Measurements from ENCODE around the gene RFC2. TPM values are rescaled to one million over a fixed set of nuclear protein-coding genes. Genes with fewer than 3 reads are reported as not detected.
A peak's percentile ranks its signal among the peaks of the same experiment; 100 is the strongest.

RFC2 gene
- polyA plus RNA-seq (2011; rRNA removed) = 19.4 and 22.1 TPM in 2 replicates
- 14.0 and 20.1 TPM in 2 replicates for polyA minus RNA-seq (2011; rRNA and poly(A)+ RNA removed)

- POLR2A ChIA-PET = no interaction called here
Measured at GRCh38 chr7:74254129-74254857, at the start of gene RFC2. TSS of gene RFC2 (minus strand) at chr7:74254399. CDS start at chr7:74254383, 16 bp downstream.

DNA sequence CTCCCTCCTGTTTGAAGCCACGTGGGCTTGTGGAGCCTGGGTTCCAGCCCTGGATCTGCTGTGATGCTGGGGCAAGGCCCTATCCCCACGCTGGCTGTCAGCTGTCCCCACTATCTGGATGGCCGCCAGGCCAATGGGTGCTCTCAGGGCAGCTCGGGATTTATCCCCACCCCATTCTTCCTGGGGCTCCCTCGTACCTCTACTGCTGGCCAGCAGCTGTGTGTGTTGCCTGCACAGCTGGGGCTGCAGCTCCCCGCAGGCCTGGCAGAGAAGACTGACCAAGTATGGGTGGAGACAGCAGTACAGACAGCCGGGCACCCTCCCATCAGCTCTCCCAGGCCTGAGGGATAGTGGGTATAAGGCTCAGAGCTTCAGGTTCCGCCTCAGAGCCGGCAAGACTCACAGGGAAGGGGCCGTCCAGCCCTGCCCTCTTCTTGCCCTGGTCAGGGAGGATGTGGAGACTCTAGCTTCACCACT is 48.6 kb upstream of the RFC2 start:
- Histone ChIP-seq H3K27me3 (ENCODE audit: control insufficient read depth, insufficient read depth, low read length) (no peaks in the 10 kb centered on the region), H3K36me3 (ENCODE audit: control insufficient read depth, insufficient read depth, low read length) (no peaks in the 10 kb centered on the region), H3K4me3 (ENCODE audit: low read depth, low read length) (no peak overlapping the region)
- no peak for DNase-seq (ENCODE audit: low read depth)
- ChIA-PET POLR2A (no interaction called here), CTCF (interaction anchor here (0.9 kb wide), 1 partner anchor 48 kb away, joined by 3 read pairs; the partner anchor contains the start of gene RFC2)
- no peak for TF ChIP-seq CTCF (IDR thresholded peaks at IDR 0.05; ENCODE audit: insufficient read depth, low read depth, low read length)

More at GRCh38 chr7:74254129-74254857, at the start of gene RFC2:
- DNase-seq (ENCODE audit: low read depth) = peak; percentile 75
- peaks cover 9% of the 10 kb centered on the region for H3K36me3 ChIP-seq (ENCODE audit: control insufficient read depth, insufficient read depth, low read length)
- peak within 1 kb of the TSS; percentile 85 for H3K4me3 ChIP-seq (ENCODE audit: low read depth, low read length)
- CTCF ChIA-PET = interaction anchor here (0.7 to 0.9 kb wide), 2 partner anchors 48 kb away, joined by 3 read pairs; no protein-coding TSS in a partner anchor
- no peaks in the 10 kb centered on the region for H3K27me3 ChIP-seq (ENCODE audit: control insufficient read depth, insufficient read depth, low read length)
- peak; percentile 26; the same call in 1 of the 2 replicates for TF ChIP-seq CTCF (IDR thresholded peaks at IDR 0.05; ENCODE audit: insufficient read depth, low read depth, low read length)

- TF ChIP-seq CTCF (IDR thresholded peaks at IDR 0.05; ENCODE audit: insufficient read depth, low read depth, low read length) = no peak
- no peak overlapping the region for H3K4me3 ChIP-seq (ENCODE audit: low read depth, low read length)
- ChIA-PET POLR2A (no interaction called here), CTCF (no interaction called here)
- no peak for DNase-seq (ENCODE audit: low read depth)
- no peaks in the 10 kb centered on the region for H3K27me3 ChIP-seq (ENCODE audit: control insufficient read depth, insufficient read depth, low read length)
- H3K36me3 ChIP-seq (ENCODE audit: control insufficient read depth, insufficient read depth, low read length) = no peaks in the 10 kb centered on the region; the same call in 1 of the 2 replicates
Measured at GRCh38 chr7:74300926-74301325, 46.7 kb upstream of the RFC2 start.

- Histone ChIP-seq H3K36me3 (ENCODE audit: control insufficient read depth, insufficient read depth, low read length) (no peaks in the 10 kb centered on the region; the same call in 1 of the 2 replicates), H3K27me3 (ENCODE audit: control insufficient read depth, insufficient read depth, low read length) (no peaks in the 10 kb centered on the region), H3K4me3 (ENCODE audit: low read depth, low read length) (no peak overlapping the region)
- ChIA-PET CTCF (no interaction called here), POLR2A (no interaction called here)
- TF ChIP-seq CTCF (IDR thresholded peaks at IDR 0.05; ENCODE audit: insufficient read depth, low read depth, low read length) = no peak
- DNase-seq (ENCODE audit: low read depth) = no peak
Measured at GRCh38 chr7:74299401-74299800, 45.2 kb upstream of the RFC2 start.

- TF ChIP-seq CTCF (IDR thresholded peaks at IDR 0.05; ENCODE audit: insufficient read depth, low read depth, low read length) = no peak
- no peak for DNase-seq (ENCODE audit: low read depth)
- CTCF ChIA-PET = no interaction called here
- POLR2A ChIA-PET = no interaction called here
- Histone ChIP-seq H3K36me3 (ENCODE audit: control insufficient read depth, insufficient read depth, low read length) (no peaks in the 10 kb centered on the region; the same call in 1 of the 2 replicates), H3K27me3 (ENCODE audit: control insufficient read depth, insufficient read depth, low read length) (no peaks in the 10 kb centered on the region), H3K4me3 (ENCODE audit: low read depth, low read length) (no peak overlapping the region)
Measured at GRCh38 chr7:74297516-74298233, 43.5 kb upstream of the RFC2 start.
